Stomach (tissue), 4 donors: Measurements from ENCODE around the gene PRPS1.

Experiments
- CTCF ChIP-seq, 7 experiments: fragments of 450-650 bp in 4 of 7; fragments of 200-600 bp in 3 of 7; sonication (generic) in 3 of 7; IDR thresholded peaks; one replicate each; pipeline ENCODE4 v1.5.1; 2016 to 2019; ENCODE audit warnings: antibody characterized with exemption in 7 of 7, control low read depth in 2 of 7, mild to moderate bottlenecking in 1 of 7
- EP300 ChIP-seq: sonication (generic); formaldehyde crosslinking; IDR thresholded peaks from one replicate; pipeline ENCODE4 v1.6.1; 2017; ENCODE audit warnings: antibody characterized with exemption
- POLR2A ChIP-seq, 4 donors: fragments of 450-650 bp; IDR thresholded peaks; one replicate each; pipeline ENCODE4 v1.6.1; 2016; ENCODE audit warnings: antibody characterized with exemption in 4 of 4, control low read depth in 2 of 4, mild to moderate bottlenecking in 1 of 4, moderate library complexity in 1 of 4

GRCh38 chrX:107677909-107678308, 49.6 kb downstream of the PRPS1 start:
- TF ChIP-seq EP300 (no peak), CTCF (IDR thresholded peaks at IDR 0.05) (no peak), POLR2A (IDR thresholded peaks at IDR 0.05) (no peak)
